HepG2 (cell line): ENCODE measurements around the gene HRG. TPM values are rescaled to one million over a fixed set of nuclear protein-coding genes. Genes with fewer than 3 reads are reported as not detected.

Experiments
- AHDC1 ChIP-seq: sonication (generic); formaldehyde crosslinking; IDR thresholded peaks from 2 replicates; pipeline ENCODE4 v1.5.1; 2020; ENCODE audit warnings: mild to moderate bottlenecking, missing genetic modification reagents, borderline replicate concordance
- DBP ChIP-seq: sonication (generic); formaldehyde crosslinking; IDR thresholded peaks from 2 replicates; pipeline ENCODE4 v1.4.0; 2020; ENCODE audit warnings: missing genetic modification reagents; ENCODE audit errors: not compliant biosample characterization
- ETV6 ChIP-seq: sonication (generic); formaldehyde crosslinking; conservative IDR thresholded peaks from 2 replicates; pipeline ENCODE4 v1.4.0; 2020; ENCODE audit warnings: missing genetic modification reagents
- FOXO1 ChIP-seq: sonication (generic); formaldehyde crosslinking; IDR thresholded peaks from 2 replicates; pipeline ENCODE4 v1.4.0; 2020; ENCODE audit warnings: missing genetic modification reagents
- HOXA7 ChIP-seq: sonication (generic); formaldehyde crosslinking; IDR thresholded peaks from 2 replicates; pipeline ENCODE4 v1.8.1; 2022; ENCODE audit warnings: mild to moderate bottlenecking, missing genetic modification reagents, moderate library complexity
- ISL2 ChIP-seq: sonication (generic); formaldehyde crosslinking; IDR thresholded peaks from 2 replicates; pipeline ENCODE4 v1.5.0; 2020; ENCODE audit warnings: missing genetic modification reagents
- KDM5B ChIP-seq: sonication (generic); formaldehyde crosslinking; IDR thresholded peaks from 2 replicates; pipeline ENCODE4 v1.4.0; 2020; ENCODE audit warnings: missing genetic modification reagents, mild to moderate bottlenecking, borderline replicate concordance
- MEIS2 ChIP-seq: sonication (generic); formaldehyde crosslinking; IDR thresholded peaks from 2 replicates; pipeline ENCODE4 v1.9.0; 2021; ENCODE audit warnings: mild to moderate bottlenecking, missing genetic modification reagents
- NFKB2 ChIP-seq: sonication (generic); formaldehyde crosslinking; IDR thresholded peaks from 2 replicates; pipeline ENCODE4 v1.4.0; 2020; ENCODE audit warnings: missing genetic modification reagents, borderline replicate concordance
- PHF21A ChIP-seq: sonication (generic); formaldehyde crosslinking; IDR thresholded peaks from 2 replicates; pipeline ENCODE4 v1.5.0; 2020; ENCODE audit warnings: mild to moderate bottlenecking, missing genetic modification reagents
- ZNF773 ChIP-seq: sonication (generic); formaldehyde crosslinking; IDR thresholded peaks from 2 replicates; pipeline ENCODE4 v1.4.0; 2020; ENCODE audit warnings: missing genetic modification reagents, borderline replicate concordance
- ZNF816 ChIP-seq: sonication (generic); formaldehyde crosslinking; IDR thresholded peaks from 2 replicates; pipeline ENCODE4 v1.8.0; 2022; ENCODE audit warnings: missing genetic modification reagents, mild to moderate bottlenecking, borderline replicate concordance
- ZNF839 ChIP-seq: sonication (generic); formaldehyde crosslinking; IDR thresholded peaks from 2 replicates; pipeline ENCODE4 v1.4.0; 2020; ENCODE audit warnings: missing genetic modification reagents, mild to moderate bottlenecking, borderline replicate concordance
- polyA plus RNA-seq, 8 experiments: library from polyadenylated mRNA; depleted of rRNA in 3 of 8; stranded (reverse) in 7 of 8; unstranded in 1 of 8; fragments of >200 nt; fragmentation: Illumina TruSeq in 4 of 8; extraction: Trizol in 4 of 8; gene quantifications; 2 replicates each; pipeline versions ENCODE4 v1.2.1 to v1.2.3, GENCODE V29; 2011 to 2016; ENCODE audit warnings: low read depth in 4 of 8, missing spikeins in 1 of 8, mixed read lengths in 1 of 8; ENCODE audit not compliant: insufficient read depth in 1 of 8
- total RNA-seq, 5 experiments: library from RNA; depleted of rRNA; stranded (reverse); fragments of >200 nt; fragmentation: Illumina TruSeq; extraction: Trizol; gene quantifications; 2 replicates each; pipeline ENCODE4 v1.2.3, GENCODE V29; 2016; ENCODE audit warnings: low read depth in 1 of 5
- TF ChIP-seq, protein P1 (sequence below): IDR thresholded peaks from 2 replicates; pipeline ENCODE4 v1.6.1; 2016; ENCODE audit warnings: low read depth
- TF ChIP-seq, protein P2 (sequence below): sonication (generic); formaldehyde crosslinking; IDR thresholded peaks from 2 replicates; pipeline ENCODE4 v1.9.0; 2022; ENCODE audit warnings: missing genetic modification reagents, mild to moderate bottlenecking, borderline replicate concordance
- TF ChIP-seq, protein P3 (sequence below): sonication (generic); formaldehyde crosslinking; IDR thresholded peaks from 2 replicates; pipeline ENCODE4 v1.8.0; 2022; ENCODE audit warnings: missing genetic modification reagents, mild to moderate bottlenecking, moderate library complexity, borderline replicate concordance

Gene HRG
- total and polyA plus RNA-seq, 2 of the 13 experiments (the other 11 are each of a cell fraction or from before 2014, with no cell fraction given) = 0.09 to 0.11 TPM

DNA sequence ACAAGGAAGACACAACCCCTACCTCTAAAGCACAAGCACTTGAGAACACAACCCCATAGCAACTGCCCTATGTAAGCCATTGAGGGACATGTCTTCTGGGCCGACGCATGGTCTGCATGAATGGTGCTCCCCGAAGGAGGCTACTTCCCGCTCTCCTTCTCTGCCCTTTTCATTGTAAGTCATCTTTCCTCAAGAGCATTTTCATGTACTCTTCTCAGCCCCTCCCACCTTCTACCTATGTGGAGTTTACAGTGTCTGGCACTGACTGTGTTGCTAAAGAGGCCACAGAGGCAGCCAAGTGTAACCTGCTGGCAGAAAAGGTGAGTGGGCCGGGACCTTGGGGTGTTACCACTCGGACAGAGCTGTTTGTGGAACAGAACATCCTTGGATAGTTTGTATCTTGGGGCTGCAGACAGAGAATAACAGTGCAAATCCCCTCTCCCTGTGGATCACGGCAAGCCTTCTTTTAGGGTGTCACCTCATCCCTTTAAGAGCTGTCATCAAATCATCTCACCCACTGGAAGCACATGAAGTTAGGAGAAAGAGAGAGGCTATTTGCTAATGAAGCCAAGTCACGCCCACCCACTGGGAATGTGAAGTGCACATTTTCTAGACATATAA lies 47.4 kb upstream of the HRG start (continued):
- TF ChIP-seq AHDC1 (CRISPR knock-in tag) (0 out of 2 replicates have a peak, but pooled peaks have one; percentile 28), HOXA7 (CRISPR knock-in tag) (peak; percentile 28; the same call in 1 of the 2 replicates), DBP (CRISPR knock-in tag) (peak; percentile 15), MEIS2 (CRISPR knock-in tag) (peak; percentile 25; the same call in 1 of the 2 replicates), ZNF773 (CRISPR knock-in tag) (no peak), ZNF816 (CRISPR knock-in tag) (peak; percentile 88; the same call in 1 of the 2 replicates), ISL2 (CRISPR knock-in tag) (0 out of 2 replicates have a peak, but pooled peaks have one; percentile 25), NFKB2 (CRISPR knock-in tag) (peak; percentile 60; the same call in 1 of the 2 replicates), ETV6 (CRISPR knock-in tag) (no peak), PHF21A (CRISPR knock-in tag) (0 out of 2 replicates have a peak, but pooled peaks have one; percentile 46), ZNF839 (0 out of 2 replicates have a peak, but pooled peaks have one; percentile 32), KDM5B (CRISPR knock-in tag) (0 out of 2 replicates have a peak, but pooled peaks have one; percentile 4), FOXO1 (CRISPR knock-in tag) (no peak)
- TF ChIP-seq, protein P1, sequence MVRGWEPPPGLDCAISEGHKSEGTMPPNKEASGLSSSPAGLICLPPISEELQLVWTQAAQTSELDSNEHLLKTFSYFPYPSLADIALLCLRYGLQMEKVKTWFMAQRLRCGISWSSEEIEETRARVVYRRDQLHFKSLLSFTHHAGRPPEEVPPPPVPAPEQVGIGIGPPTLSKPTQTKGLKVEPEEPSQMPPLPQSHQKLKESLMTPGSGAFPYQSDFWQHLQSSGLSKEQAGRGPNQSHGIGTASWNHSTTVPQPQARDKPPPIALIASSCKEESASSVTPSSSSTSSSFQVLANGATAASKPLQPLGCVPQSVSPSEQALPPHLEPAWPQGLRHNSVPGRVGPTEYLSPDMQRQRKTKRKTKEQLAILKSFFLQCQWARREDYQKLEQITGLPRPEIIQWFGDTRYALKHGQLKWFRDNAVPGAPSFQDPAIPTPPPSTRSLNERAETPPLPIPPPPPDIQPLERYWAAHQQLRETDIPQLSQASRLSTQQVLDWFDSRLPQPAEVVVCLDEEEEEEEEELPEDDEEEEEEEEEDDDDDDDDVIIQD (CRISPR knock-in tag) = no peak; the same call in 1 of the 2 replicates
- TF ChIP-seq, protein P2, sequence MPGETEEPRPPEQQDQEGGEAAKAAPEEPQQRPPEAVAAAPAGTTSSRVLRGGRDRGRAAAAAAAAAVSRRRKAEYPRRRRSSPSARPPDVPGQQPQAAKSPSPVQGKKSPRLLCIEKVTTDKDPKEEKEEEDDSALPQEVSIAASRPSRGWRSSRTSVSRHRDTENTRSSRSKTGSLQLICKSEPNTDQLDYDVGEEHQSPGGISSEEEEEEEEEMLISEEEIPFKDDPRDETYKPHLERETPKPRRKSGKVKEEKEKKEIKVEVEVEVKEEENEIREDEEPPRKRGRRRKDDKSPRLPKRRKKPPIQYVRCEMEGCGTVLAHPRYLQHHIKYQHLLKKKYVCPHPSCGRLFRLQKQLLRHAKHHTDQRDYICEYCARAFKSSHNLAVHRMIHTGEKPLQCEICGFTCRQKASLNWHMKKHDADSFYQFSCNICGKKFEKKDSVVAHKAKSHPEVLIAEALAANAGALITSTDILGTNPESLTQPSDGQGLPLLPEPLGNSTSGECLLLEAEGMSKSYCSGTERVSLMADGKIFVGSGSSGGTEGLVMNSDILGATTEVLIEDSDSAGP (CRISPR knock-in tag) = peak; percentile 23; the same call in 1 of the 2 replicates
- TF ChIP-seq, protein P3, sequence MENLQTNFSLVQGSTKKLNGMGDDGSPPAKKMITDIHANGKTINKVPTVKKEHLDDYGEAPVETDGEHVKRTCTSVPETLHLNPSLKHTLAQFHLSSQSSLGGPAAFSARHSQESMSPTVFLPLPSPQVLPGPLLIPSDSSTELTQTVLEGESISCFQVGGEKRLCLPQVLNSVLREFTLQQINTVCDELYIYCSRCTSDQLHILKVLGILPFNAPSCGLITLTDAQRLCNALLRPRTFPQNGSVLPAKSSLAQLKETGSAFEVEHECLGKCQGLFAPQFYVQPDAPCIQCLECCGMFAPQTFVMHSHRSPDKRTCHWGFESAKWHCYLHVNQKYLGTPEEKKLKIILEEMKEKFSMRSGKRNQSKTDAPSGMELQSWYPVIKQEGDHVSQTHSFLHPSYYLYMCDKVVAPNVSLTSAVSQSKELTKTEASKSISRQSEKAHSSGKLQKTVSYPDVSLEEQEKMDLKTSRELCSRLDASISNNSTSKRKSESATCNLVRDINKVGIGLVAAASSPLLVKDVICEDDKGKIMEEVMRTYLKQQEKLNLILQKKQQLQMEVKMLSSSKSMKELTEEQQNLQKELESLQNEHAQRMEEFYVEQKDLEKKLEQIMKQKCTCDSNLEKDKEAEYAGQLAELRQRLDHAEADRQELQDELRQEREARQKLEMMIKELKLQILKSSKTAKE (CRISPR knock-in tag) = peak; percentile 15
